HepG2 (cell line): ENCODE results near the gene YIF1B. TPM values are rescaled to one million over a fixed set of nuclear protein-coding genes. Genes with fewer than 3 reads are reported as not detected.
A peak's percentile ranks its signal among the peaks of the same experiment; 100 is the strongest.

Source experiments
- FOXA3 ChIP-seq: IDR thresholded peaks from 2 replicates; pipeline ENCODE4 v1.6.1; 2016; ENCODE audit warnings: missing genetic modification reagents, missing compliant biosample characterization
- GZF1 ChIP-seq: sonication (generic); formaldehyde crosslinking; IDR thresholded peaks from 2 replicates; pipeline ENCODE4 v1.5.1; 2020; ENCODE audit warnings: mild to moderate bottlenecking, missing genetic modification reagents
- HMG20B ChIP-seq: conservative IDR thresholded peaks from 2 replicates; pipeline ENCODE4 v1.6.1; 2016; ENCODE audit warnings: missing genetic modification reagents, missing compliant biosample characterization
- HNF4A ChIP-seq: sonication (generic); formaldehyde crosslinking; IDR thresholded peaks from 2 replicates; pipeline ENCODE4 v1.4.0; 2020; ENCODE audit warnings: missing genetic modification reagents
- ISL2 ChIP-seq: sonication (generic); formaldehyde crosslinking; IDR thresholded peaks from 2 replicates; pipeline ENCODE4 v1.5.0; 2020; ENCODE audit warnings: missing genetic modification reagents
- KLF15 ChIP-seq: sonication (generic); formaldehyde crosslinking; IDR thresholded peaks from 2 replicates; pipeline ENCODE4 v1.8.1; 2023; ENCODE audit warnings: borderline replicate concordance, mild to moderate bottlenecking, inconsistent platforms, missing genetic modification reagents, mixed read lengths
- NAIF1 ChIP-seq: sonication (generic); formaldehyde crosslinking; IDR thresholded peaks from 2 replicates; pipeline ENCODE4 v1.5.0; 2020; ENCODE audit warnings: mild to moderate bottlenecking, missing genetic modification reagents, borderline replicate concordance
- NFIB ChIP-seq: sonication (generic); formaldehyde crosslinking; IDR thresholded peaks from 2 replicates; pipeline ENCODE4 v1.9.0; 2021; ENCODE audit warnings: missing genetic modification reagents, mild to moderate bottlenecking, borderline replicate concordance
- ONECUT2 ChIP-seq: sonication (generic); formaldehyde crosslinking; IDR thresholded peaks from 2 replicates; pipeline ENCODE4 v1.4.0; 2020; ENCODE audit warnings: missing genetic modification reagents
- PCBP2 ChIP-seq: fragments of 200-400 bp; formaldehyde crosslinking; optimal IDR thresholded peaks from 2 replicates; pipeline ENCODE3; 2018; ENCODE audit warnings: low read length, low read depth; ENCODE audit not compliant: poor library complexity, severe bottlenecking
- RFX3 ChIP-seq: IDR thresholded peaks from 2 replicates; pipeline ENCODE4 v1.6.1; 2016; ENCODE audit warnings: missing biosample characterization, missing genetic modification reagents
- TCF12 ChIP-seq, 2 experiments: fragments of 450-650 bp in 1 of 2; sonication (generic) in 1 of 2; formaldehyde crosslinking in 1 of 2; IDR thresholded peaks; 2 replicates each; pipeline versions ENCODE4 v1.6.1 to v1.8.0; 2017 to 2022; ENCODE audit warnings: antibody characterized with exemption in 1 of 2, mild to moderate bottlenecking in 1 of 2, missing genetic modification reagents in 1 of 2, moderate library complexity in 1 of 2
- TIGD3 ChIP-seq: sonication (generic); formaldehyde crosslinking; IDR thresholded peaks from 2 replicates; pipeline ENCODE4 v1.5.1; 2020; ENCODE audit warnings: mild to moderate bottlenecking, missing genetic modification reagents, borderline replicate concordance
- U2AF2 ChIP-seq: fragments of 200-400 bp; formaldehyde crosslinking; IDR thresholded peaks from 2 replicates; pipeline ENCODE4 v1.6.1; 2017; ENCODE audit warnings: low read depth, mild to moderate bottlenecking, low read length
- ZBTB46 ChIP-seq: sonication (generic); formaldehyde crosslinking; IDR thresholded peaks from 2 replicates; pipeline ENCODE4 v1.4.0; 2020; ENCODE audit warnings: mild to moderate bottlenecking, missing genetic modification reagents, borderline replicate concordance
- ZNF24 ChIP-seq: fragments of 450-650 bp; IDR thresholded peaks from 2 replicates; pipeline ENCODE4 v1.6.1; 2017; ENCODE audit warnings: antibody characterized with exemption, mild to moderate bottlenecking
- ZNF343 ChIP-seq: sonication (generic); formaldehyde crosslinking; IDR thresholded peaks from 2 replicates; pipeline ENCODE4 v1.4.0; 2020; ENCODE audit warnings: mild to moderate bottlenecking, missing genetic modification reagents
- ZNF354B ChIP-seq: sonication (generic); formaldehyde crosslinking; IDR thresholded peaks from 2 replicates; pipeline ENCODE4 v1.8.0; 2022; ENCODE audit warnings: mild to moderate bottlenecking, missing genetic modification reagents
- ZNF550 ChIP-seq: sonication (generic); formaldehyde crosslinking; IDR thresholded peaks from 2 replicates; pipeline ENCODE4 v1.4.0; 2020; ENCODE audit warnings: mild to moderate bottlenecking, missing genetic modification reagents, borderline replicate concordance
- ZNF614 ChIP-seq: IDR thresholded peaks from 2 replicates; pipeline ENCODE4 v1.6.1; 2018; ENCODE audit warnings: missing biosample characterization, missing genetic modification reagents, inconsistent platforms, borderline replicate concordance
- polyA plus RNA-seq, 8 experiments: library from polyadenylated mRNA; depleted of rRNA in 3 of 8; stranded (reverse) in 7 of 8; unstranded in 1 of 8; fragments of >200 nt; fragmentation: Illumina TruSeq in 4 of 8; extraction: Trizol in 4 of 8; gene quantifications; 2 replicates each; pipeline versions ENCODE4 v1.2.1 to v1.2.3, GENCODE V29; 2011 to 2016; ENCODE audit warnings: low read depth in 4 of 8, missing spikeins in 1 of 8, mixed read lengths in 1 of 8; ENCODE audit not compliant: insufficient read depth in 1 of 8
- total RNA-seq, 5 experiments: library from RNA; depleted of rRNA; stranded (reverse); fragments of >200 nt; fragmentation: Illumina TruSeq; extraction: Trizol; gene quantifications; 2 replicates each; pipeline ENCODE4 v1.2.3, GENCODE V29; 2016; ENCODE audit warnings: low read depth in 1 of 5
- TF ChIP-seq, protein P1 (sequence below): IDR thresholded peaks from 2 replicates; pipeline ENCODE4 v1.6.1; 2016; ENCODE audit warnings: low read depth, missing genetic modification reagents, missing compliant biosample characterization
- TF ChIP-seq, protein P2 (sequence below): sonication (generic); formaldehyde crosslinking; IDR thresholded peaks from 2 replicates; pipeline ENCODE4 v1.4.0; 2020; ENCODE audit warnings: missing genetic modification reagents

The YIF1B gene
- total and polyA plus RNA-seq, 2 of the 13 experiments (the other 11 are each of a cell fraction or from before 2014, with no cell fraction given), result 41.4 to 85.2 TPM

GRCh38 chr19:38304352-38304865, 11.3 kb downstream of the YIF1B start (continued):
- TF ChIP-seq, protein P1, sequence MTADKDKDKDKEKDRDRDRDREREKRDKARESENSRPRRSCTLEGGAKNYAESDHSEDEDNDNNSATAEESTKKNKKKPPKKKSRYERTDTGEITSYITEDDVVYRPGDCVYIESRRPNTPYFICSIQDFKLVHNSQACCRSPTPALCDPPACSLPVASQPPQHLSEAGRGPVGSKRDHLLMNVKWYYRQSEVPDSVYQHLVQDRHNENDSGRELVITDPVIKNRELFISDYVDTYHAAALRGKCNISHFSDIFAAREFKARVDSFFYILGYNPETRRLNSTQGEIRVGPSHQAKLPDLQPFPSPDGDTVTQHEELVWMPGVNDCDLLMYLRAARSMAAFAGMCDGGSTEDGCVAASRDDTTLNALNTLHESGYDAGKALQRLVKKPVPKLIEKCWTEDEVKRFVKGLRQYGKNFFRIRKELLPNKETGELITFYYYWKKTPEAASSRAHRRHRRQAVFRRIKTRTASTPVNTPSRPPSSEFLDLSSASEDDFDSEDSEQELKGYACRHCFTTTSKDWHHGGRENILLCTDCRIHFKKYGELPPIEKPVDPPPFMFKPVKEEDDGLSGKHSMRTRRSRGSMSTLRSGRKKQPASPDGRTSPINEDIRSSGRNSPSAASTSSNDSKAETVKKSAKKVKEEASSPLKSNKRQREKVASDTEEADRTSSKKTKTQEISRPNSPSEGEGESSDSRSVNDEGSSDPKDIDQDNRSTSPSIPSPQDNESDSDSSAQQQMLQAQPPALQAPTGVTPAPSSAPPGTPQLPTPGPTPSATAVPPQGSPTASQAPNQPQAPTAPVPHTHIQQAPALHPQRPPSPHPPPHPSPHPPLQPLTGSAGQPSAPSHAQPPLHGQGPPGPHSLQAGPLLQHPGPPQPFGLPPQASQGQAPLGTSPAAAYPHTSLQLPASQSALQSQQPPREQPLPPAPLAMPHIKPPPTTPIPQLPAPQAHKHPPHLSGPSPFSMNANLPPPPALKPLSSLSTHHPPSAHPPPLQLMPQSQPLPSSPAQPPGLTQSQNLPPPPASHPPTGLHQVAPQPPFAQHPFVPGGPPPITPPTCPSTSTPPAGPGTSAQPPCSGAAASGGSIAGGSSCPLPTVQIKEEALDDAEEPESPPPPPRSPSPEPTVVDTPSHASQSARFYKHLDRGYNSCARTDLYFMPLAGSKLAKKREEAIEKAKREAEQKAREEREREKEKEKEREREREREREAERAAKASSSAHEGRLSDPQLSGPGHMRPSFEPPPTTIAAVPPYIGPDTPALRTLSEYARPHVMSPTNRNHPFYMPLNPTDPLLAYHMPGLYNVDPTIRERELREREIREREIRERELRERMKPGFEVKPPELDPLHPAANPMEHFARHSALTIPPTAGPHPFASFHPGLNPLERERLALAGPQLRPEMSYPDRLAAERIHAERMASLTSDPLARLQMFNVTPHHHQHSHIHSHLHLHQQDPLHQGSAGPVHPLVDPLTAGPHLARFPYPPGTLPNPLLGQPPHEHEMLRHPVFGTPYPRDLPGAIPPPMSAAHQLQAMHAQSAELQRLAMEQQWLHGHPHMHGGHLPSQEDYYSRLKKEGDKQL (CRISPR knock-in tag), result no peak
- TF ChIP-seq, protein P2, sequence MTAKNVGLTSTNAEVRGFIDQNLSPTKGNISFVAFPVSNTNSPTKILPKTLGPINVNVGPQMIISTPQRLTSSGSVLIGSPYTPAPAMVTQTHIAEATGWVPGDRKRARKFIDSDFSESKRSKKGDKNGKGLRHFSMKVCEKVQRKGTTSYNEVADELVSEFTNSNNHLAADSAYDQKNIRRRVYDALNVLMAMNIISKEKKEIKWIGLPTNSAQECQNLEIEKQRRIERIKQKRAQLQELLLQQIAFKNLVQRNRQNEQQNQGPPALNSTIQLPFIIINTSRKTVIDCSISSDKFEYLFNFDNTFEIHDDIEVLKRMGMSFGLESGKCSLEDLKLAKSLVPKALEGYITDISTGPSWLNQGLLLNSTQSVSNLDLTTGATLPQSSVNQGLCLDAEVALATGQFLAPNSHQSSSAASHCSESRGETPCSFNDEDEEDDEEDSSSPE (CRISPR knock-in tag), result no peak
- TF ChIP-seq RFX3 (CRISPR knock-in tag) (no peak), FOXA3 (no peak), TIGD3 (CRISPR knock-in tag) (no peak), NAIF1 (CRISPR knock-in tag) (no peak), ONECUT2 (no peak), ZNF343 (CRISPR knock-in tag) (no peak), ISL2 (no peak), ZNF550 (CRISPR knock-in tag) (no peak), U2AF2 (no peak), TCF12 (IDR thresholded peaks at IDR 0.05) (no peak), TCF12 (CRISPR knock-in tag; IDR thresholded peaks at IDR 0.05) (no peak), ZNF24 (no peak), PCBP2 (no peak), HNF4A (CRISPR knock-in tag) (peak; percentile 77), ZNF354B (no peak), ZBTB46 (CRISPR knock-in tag) (no peak), GZF1 (no peak), ZNF614 (CRISPR knock-in tag) (no peak), KLF15 (CRISPR knock-in tag) (no peak), HMG20B (CRISPR knock-in tag) (no peak), NFIB (no peak)
